ENCODE results near the gene TRIM2. TPM values are rescaled to one million over a fixed set of nuclear protein-coding genes. Genes with fewer than 3 reads are reported as not detected.

Gene TRIM2
- total and polyA plus RNA-seq, 7 donors = 1.3 to 7.1 (median 3.9) TPM

GRCh38 chr4:153249199-153250041, 45.2 kb downstream of the TRIM2 start:
- H3K9me3 ChIP-seq = no peaks in the 10 kb centered on the region
- H3K27me3 ChIP-seq (ENCODE audit: insufficient read depth in 3 of 3, low read length in 2 of 3) = no peaks in the 10 kb centered on the region
- H3K27ac ChIP-seq = peak overlapping the region; percentile 20
- no peak for TF ChIP-seq CTCF (IDR thresholded peaks at IDR 0.05)
- intact Hi-C loops (cut with DNase I) = no loop called here
- DNase-seq (peak; percentile 74 to 85), ATAC-seq (peak; percentile 85 to 97 (median 90))
- H3K4me1 ChIP-seq = peaks cover 11% of the 10 kb centered on the region
- H3K4me3 ChIP-seq = peak overlapping the region; percentile 67
- no peaks in the 10 kb centered on the region for H3K36me3 ChIP-seq (ENCODE audit: insufficient read depth in 1 of 2, low read depth in 1 of 2)
- WGBS, 3 donors = 10 to 18% (median 14%) methylated on average over 44 of the region's 44 CpGs

- Histone ChIP-seq H3K4me3 (no peak overlapping the region), H3K9me3 (no peaks in the 10 kb centered on the region), H3K36me3 (ENCODE audit: insufficient read depth in 1 of 2, low read depth in 1 of 2) (no peaks in the 10 kb centered on the region), H3K27ac (no peak overlapping the region), H3K4me1 (peaks cover 11% of the 10 kb centered on the region), H3K27me3 (ENCODE audit: insufficient read depth in 3 of 3, low read length in 2 of 3) (no peaks in the 10 kb centered on the region)
- intact Hi-C loops (cut with DNase I) = no loop called here
- no peak for ATAC-seq
- DNase-seq = no peak
- no peak for TF ChIP-seq CTCF (IDR thresholded peaks at IDR 0.05)
- WGBS, 3 donors = 89 to 95% (median 93%) methylated on average over 3 of the region's 3 CpGs
Measured at GRCh38 chr4:153252122-153252521, 47.9 kb downstream of the TRIM2 start.

- WGBS, 3 donors = 73 to 96% (median 85%) methylated on average over 3 of the region's 3 CpGs
- intact Hi-C loops (cut with DNase I) = no loop called here
Measured at GRCh38 chr4:153255233-153255632, 51.0 kb downstream of the TRIM2 start.

GRCh38 chr4:153257151-153257620, 52.9 kb downstream of the TRIM2 start:
- no peaks in the 10 kb centered on the region for H3K4me1 ChIP-seq
- no peak for ATAC-seq

More at GRCh38 chr4:153255233-153255632, 51.0 kb downstream of the TRIM2 start:
- H3K4me1 ChIP-seq = no peaks in the 10 kb centered on the region
- no peaks in the 10 kb centered on the region for H3K36me3 ChIP-seq (ENCODE audit: insufficient read depth in 1 of 2, low read depth in 1 of 2)
- DNase-seq (no peak), ATAC-seq (no peak)
- H3K4me3 ChIP-seq = no peak overlapping the region
- no peak for TF ChIP-seq CTCF (IDR thresholded peaks at IDR 0.05)
- no peak overlapping the region for H3K27ac ChIP-seq
- H3K9me3 ChIP-seq = no peaks in the 10 kb centered on the region
- H3K27me3 ChIP-seq (ENCODE audit: insufficient read depth in 3 of 3, low read length in 2 of 3) = no peaks in the 10 kb centered on the region

More at GRCh38 chr4:153257151-153257620, 52.9 kb downstream of the TRIM2 start:
- Histone ChIP-seq H3K27me3 (ENCODE audit: insufficient read depth in 3 of 3, low read length in 2 of 3) (no peaks in the 10 kb centered on the region), H3K27ac (no peak overlapping the region), H3K36me3 (ENCODE audit: insufficient read depth in 1 of 2, low read depth in 1 of 2) (no peaks in the 10 kb centered on the region), H3K4me3 (no peak overlapping the region), H3K9me3 (peaks cover 6% of the 10 kb centered on the region)
- intact Hi-C loops (cut with DNase I) = no loop called here
- TF ChIP-seq CTCF (IDR thresholded peaks at IDR 0.05) = no peak
- DNase-seq = peak in 1 of 2 donors; percentile 27
- WGBS, 3 donors = 46 to 48% (median 46%) methylated on average over 11 of the region's 11 CpGs
